ENCODE results near the gene ZCCHC13.
"Not testable (repeated sequence)": the region's sequence is repeated elsewhere in the genome, so short reads cannot be mapped to it uniquely, and the experiment has no call there.

ZCCHC13 gene

DNA sequence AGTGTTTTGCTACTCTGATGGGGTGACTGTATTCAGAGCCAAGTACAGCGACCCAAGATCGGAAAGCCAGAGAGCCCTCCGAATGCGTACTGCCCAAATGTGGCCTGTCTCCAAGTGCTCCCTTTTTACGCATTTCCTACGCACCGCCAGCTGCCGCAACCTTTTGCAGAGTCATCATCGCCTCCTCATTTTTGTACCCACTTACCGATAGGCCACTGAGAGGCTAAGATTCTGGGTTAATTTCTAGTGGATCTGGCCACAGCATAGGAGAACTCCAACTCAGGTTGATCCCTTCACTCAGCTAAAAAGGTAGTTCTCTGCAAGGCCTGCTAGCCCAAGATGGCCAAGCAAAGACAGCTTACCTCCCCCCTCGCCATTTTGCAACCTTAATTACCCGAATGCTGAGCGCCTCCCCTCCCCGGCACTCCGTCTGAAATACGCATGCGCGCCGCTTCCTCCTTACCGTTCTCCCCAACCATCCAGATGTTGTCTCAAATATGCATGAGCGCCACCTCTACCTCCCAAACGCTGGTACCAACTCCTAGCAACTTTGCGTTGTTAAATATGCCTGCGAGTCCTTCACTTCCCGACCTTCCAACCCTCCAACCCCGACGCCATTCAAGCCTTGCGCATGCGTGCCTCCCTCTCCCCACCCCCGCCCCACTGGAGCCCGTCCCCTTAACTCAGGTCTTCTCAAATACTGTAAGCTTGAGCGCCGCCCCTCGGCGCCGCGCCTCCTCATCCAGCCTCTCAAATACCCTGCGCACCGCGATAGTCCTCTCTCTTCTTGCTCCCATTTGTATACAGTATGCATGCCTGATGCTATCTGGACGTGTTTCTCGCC lies 11.8 kb upstream of the ZCCHC13 start:
- peak overlapping the region; percentile 79 for H3K4me3 ChIP-seq (ENCODE audit: low read length)
- TF ChIP-seq CTCF (conservative IDR thresholded peaks at IDR 0.05; ENCODE audit: low read length) = peak; percentile 19; the same call in 1 of the 2 replicates
- DNase-seq (ENCODE audit: low read depth) = peak; percentile 89

DNA sequence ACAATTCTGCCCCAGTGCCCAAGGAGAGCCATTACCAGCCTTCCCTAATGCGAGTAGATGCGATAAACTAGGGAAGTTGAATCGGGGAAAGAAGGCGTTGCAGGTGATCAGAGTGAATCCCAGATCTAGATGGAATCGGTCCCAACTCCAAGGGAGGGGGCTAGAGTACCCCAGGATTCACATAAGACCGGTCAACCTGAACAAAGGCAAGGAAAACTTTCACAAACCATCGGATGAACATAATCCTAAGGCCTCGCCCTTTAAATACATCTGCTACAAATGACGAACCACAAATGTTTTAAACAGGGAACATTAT lies 11.2 kb upstream of the ZCCHC13 start:
- H3K4me3 ChIP-seq (ENCODE audit: low read length) = peak overlapping the region; percentile 79
- TF ChIP-seq CTCF (conservative IDR thresholded peaks at IDR 0.05; ENCODE audit: low read length) = no peak
- no peak for DNase-seq (ENCODE audit: low read depth)

DNA sequence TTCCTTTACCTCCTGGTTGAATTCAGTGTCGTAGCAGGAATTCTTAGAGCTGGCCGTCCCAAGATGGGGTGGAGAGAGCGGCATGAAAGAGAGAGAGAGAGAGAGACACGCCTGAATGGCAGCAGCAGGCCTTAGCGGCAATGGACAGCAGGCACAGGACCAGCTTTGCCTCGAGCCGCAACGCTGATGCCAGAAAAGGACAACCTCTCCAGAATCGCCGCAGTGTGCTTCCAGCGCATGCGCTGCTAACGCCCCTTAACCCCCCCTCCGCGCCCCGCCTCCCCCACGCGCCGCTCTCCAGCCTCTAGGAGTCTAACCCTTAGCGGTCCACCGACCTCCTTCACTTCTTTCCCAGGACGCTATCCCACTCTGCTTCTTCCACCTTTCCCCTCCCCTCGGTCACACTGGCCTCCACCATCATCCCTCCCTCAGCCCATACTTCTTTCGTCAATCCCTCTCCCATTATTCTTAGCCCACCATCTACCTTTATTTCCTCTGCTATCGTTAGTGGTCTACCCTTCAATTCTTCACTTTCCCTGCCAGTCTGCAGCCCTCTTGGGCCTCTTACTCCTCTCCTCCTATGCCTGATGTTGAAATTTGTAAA lies 10.5 kb upstream of the ZCCHC13 start:
- H3K4me3 ChIP-seq (ENCODE audit: low read length) = peak overlapping the region; percentile 79
- TF ChIP-seq CTCF (conservative IDR thresholded peaks at IDR 0.05; ENCODE audit: low read length) = no peak
- peak; percentile 77 for DNase-seq (ENCODE audit: low read depth)

- no peak overlapping the region for H3K4me3 ChIP-seq (ENCODE audit: low read length)
- DNase-seq (ENCODE audit: low read depth) = no peak
- no peak for TF ChIP-seq CTCF (conservative IDR thresholded peaks at IDR 0.05; ENCODE audit: low read length)
These were observed 8.9 kb upstream of the ZCCHC13 start for GRCh38 chrX:74295101-74295500.

- DNase-seq (ENCODE audit: low read depth) = no peak
- TF ChIP-seq CTCF (conservative IDR thresholded peaks at IDR 0.05; ENCODE audit: low read length) = no peak
- no peak overlapping the region for H3K4me3 ChIP-seq (ENCODE audit: low read length)
These were observed 6.2 kb upstream of the ZCCHC13 start for GRCh38 chrX:74297766-74298165.

- no peak for DNase-seq (ENCODE audit: low read depth)
- H3K4me3 ChIP-seq (ENCODE audit: low read length) = no peak overlapping the region
- TF ChIP-seq CTCF (conservative IDR thresholded peaks at IDR 0.05; ENCODE audit: low read length) = no peak
These were observed 3.1 kb upstream of the ZCCHC13 start for GRCh38 chrX:74300869-74301268.

DNA sequence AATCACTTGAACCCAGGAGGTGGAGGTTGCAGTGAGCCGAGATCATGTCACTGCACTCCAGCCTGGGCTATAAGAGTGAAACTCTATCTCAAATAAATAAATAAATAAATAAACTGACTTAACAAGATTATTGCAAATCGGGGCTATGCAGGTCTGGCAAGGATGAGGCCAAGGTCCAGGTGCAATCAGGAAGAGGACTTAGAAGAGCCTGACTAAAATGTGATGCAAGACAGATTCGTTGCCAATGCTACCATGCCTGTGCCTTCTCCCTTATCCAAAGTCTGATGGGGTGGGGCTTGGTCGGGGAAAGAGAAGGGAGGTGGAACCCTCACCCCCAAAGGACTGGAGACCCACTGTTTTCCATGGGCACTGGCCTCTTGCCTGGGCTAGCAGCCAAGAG lies 14.7 kb downstream of the ZCCHC13 start:
- H3K4me3 ChIP-seq (ENCODE audit: low read length) = no peak overlapping the region
- no peak for DNase-seq (ENCODE audit: low read depth)
- TF ChIP-seq CTCF (conservative IDR thresholded peaks at IDR 0.05; ENCODE audit: low read length) = no peak

GRCh38 chrX:74319321-74319720 lies 15.3 kb downstream of the ZCCHC13 start:
- DNase-seq (ENCODE audit: low read depth); H3K4me3 ChIP-seq (ENCODE audit: low read length): not testable (repeated sequence)

All from AG10803 (cell line).